ENCODE measurements around the gene TNNC1. TPM values are rescaled to one million over a fixed set of nuclear protein-coding genes. Genes with fewer than 3 reads are reported as not detected.

The TNNC1 gene
- total RNA-seq, 1 donor from 2014 or later, result 12.4 TPM

GRCh38 chr3:52502001-52502400 is 48.2 kb upstream of the TNNC1 start:
- H3K27me3 Mint-ChIP-seq (ENCODE audit: low read depth, unreplicated experiment), result peaks cover 14% of the 10 kb centered on the region
- H3K79me2 ChIP-seq (ENCODE audit: insufficient read depth, low read length), result no peaks in the 10 kb centered on the region
- H3K4me1 ChIP-seq (ENCODE audit: insufficient read depth, low read length), result peaks cover 14% of the 10 kb centered on the region
- H3K4me3 Mint-ChIP-seq (ENCODE audit: unreplicated experiment), result no peak overlapping the region
- H3K4me2 ChIP-seq (ENCODE audit: low read length), result no peak overlapping the region
- no peaks in the 10 kb centered on the region for H3K27me3 ChIP-seq (ENCODE audit: insufficient read depth, low read length)
- H3K4me1 Mint-ChIP-seq (ENCODE audit: low read depth, unreplicated experiment), result no peaks in the 10 kb centered on the region
- no peaks in the 10 kb centered on the region for H3K36me3 ChIP-seq (ENCODE audit: insufficient read depth, low read length)
- TF ChIP-seq EZH2 (IDR thresholded peaks at IDR 0.05; ENCODE audit: insufficient read depth, low read length) (no peak), CTCF (IDR thresholded peaks at IDR 0.05; ENCODE audit: insufficient read depth, low read depth, low read length) (no peak)
- H3K27ac ChIP-seq (ENCODE audit: low read depth, low read length), result no peak overlapping the region
- H3K9ac ChIP-seq (ENCODE audit: low read length), result no peak overlapping the region
- no peak overlapping the region for H3K4me3 ChIP-seq (ENCODE audit: insufficient read depth, low read depth, low read length)
- no peak for DNase-seq (ENCODE audit: low read depth)
- H3K9me3 ChIP-seq (ENCODE audit: insufficient read depth, low read depth, low read length), result no peaks in the 10 kb centered on the region
- FAIRE-seq, result no peak
- no peaks in the 10 kb centered on the region for H3K9me3 Mint-ChIP-seq (ENCODE audit: unreplicated experiment)
- H2AFZ ChIP-seq (ENCODE audit: low read depth, low read length), result no peak overlapping the region
- H4K20me1 ChIP-seq (ENCODE audit: insufficient read depth, low read length), result no peaks in the 10 kb centered on the region
- H3K36me3 Mint-ChIP-seq (ENCODE audit: low read depth, unreplicated experiment), result no peaks in the 10 kb centered on the region
- no peak overlapping the region for H3K27ac Mint-ChIP-seq (ENCODE audit: unreplicated experiment)

DNA sequence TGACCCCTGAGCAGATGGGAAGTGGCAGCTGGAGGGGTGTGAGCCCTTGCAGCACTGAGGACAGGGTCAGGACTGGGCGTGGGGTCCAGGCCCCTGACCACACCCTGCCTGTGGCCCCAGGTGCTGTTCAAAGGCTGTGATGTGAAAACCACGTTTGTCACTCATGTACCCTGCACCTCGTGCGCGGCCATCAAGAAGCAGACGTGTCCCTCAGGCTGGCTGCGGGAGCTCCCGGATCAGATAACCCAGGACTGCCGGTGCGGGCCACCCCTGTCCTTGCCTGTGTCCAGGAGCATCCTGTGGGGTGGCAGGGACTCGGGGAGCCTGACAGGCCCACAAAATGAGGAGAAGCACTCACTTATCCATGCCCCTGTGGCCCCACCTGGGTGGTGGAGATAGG is 47.2 kb upstream of the TNNC1 start:
- Mint-ChIP-seq H3K9me3 (ENCODE audit: unreplicated experiment) (no peaks in the 10 kb centered on the region), H3K27me3 (ENCODE audit: low read depth, unreplicated experiment) (peaks cover 14% of the 10 kb centered on the region)

More for the DNA sequence above, 47.2 kb upstream of the TNNC1 start:
- TF ChIP-seq EZH2 (IDR thresholded peaks at IDR 0.05; ENCODE audit: insufficient read depth, low read length), result no peak
- TF ChIP-seq CTCF (IDR thresholded peaks at IDR 0.05; ENCODE audit: insufficient read depth, low read depth, low read length), result no peak
- Histone ChIP-seq H3K9ac (ENCODE audit: low read length) (no peak overlapping the region), H3K27ac (ENCODE audit: low read depth, low read length) (no peak overlapping the region), H2AFZ (ENCODE audit: low read depth, low read length) (no peak overlapping the region), H4K20me1 (ENCODE audit: insufficient read depth, low read length) (no peaks in the 10 kb centered on the region), H3K79me2 (ENCODE audit: insufficient read depth, low read length) (no peaks in the 10 kb centered on the region), H3K36me3 (ENCODE audit: insufficient read depth, low read length) (no peaks in the 10 kb centered on the region), H3K4me3 (ENCODE audit: insufficient read depth, low read depth, low read length) (no peak overlapping the region), H3K9me3 (ENCODE audit: insufficient read depth, low read depth, low read length) (no peaks in the 10 kb centered on the region), H3K4me1 (ENCODE audit: insufficient read depth, low read length) (peaks cover 13% of the 10 kb centered on the region), H3K27me3 (ENCODE audit: insufficient read depth, low read length) (no peaks in the 10 kb centered on the region), H3K4me2 (ENCODE audit: low read length) (no peak overlapping the region)
- no peak for FAIRE-seq
- DNase-seq (ENCODE audit: low read depth), result no peak
- H3K4me1 Mint-ChIP-seq (ENCODE audit: low read depth, unreplicated experiment), result peaks cover 2% of the 10 kb centered on the region
- H3K27ac Mint-ChIP-seq (ENCODE audit: unreplicated experiment), result no peak overlapping the region
- no peak overlapping the region for H3K4me3 Mint-ChIP-seq (ENCODE audit: unreplicated experiment)
- H3K36me3 Mint-ChIP-seq (ENCODE audit: low read depth, unreplicated experiment), result no peaks in the 10 kb centered on the region

Measured in astrocyte (in vitro differentiated cells and primary cell).